HUES6 (cell line): Measurements from ENCODE around the gene STK16.

Experiments used
- H3K27ac ChIP-seq: 2 replicates; pipeline ENCODE4 v1.7.0; 2013; ENCODE audit warnings: low read depth, mild to moderate bottlenecking, low read length, inconsistent platforms
- H3K27me3 ChIP-seq: 2 replicates; pipeline ENCODE4 v1.6.1; 2013; ENCODE audit warnings: low read length; ENCODE audit not compliant: control insufficient read depth, insufficient read depth
- H3K36me3 ChIP-seq: 2 replicates; pipeline ENCODE4 v1.6.1; 2013; ENCODE audit warnings: low read length; ENCODE audit not compliant: control insufficient read depth, insufficient read depth
- H3K4me1 ChIP-seq: 2 replicates; pipeline ENCODE4 v1.6.1; 2013; ENCODE audit warnings: low read length; ENCODE audit not compliant: control insufficient read depth, insufficient read depth
- H3K4me3 ChIP-seq: 2 replicates; pipeline ENCODE4 v1.5.1; 2013; ENCODE audit warnings: low read depth, low read length
- H3K9ac ChIP-seq: one replicate; pipeline ENCODE4 v1.6.1; 2013; ENCODE audit warnings: mild to moderate bottlenecking, low read length
- H3K9me3 ChIP-seq: 2 replicates; pipeline ENCODE4 v1.6.1; 2013; ENCODE audit warnings: low read depth, low read length; ENCODE audit not compliant: control insufficient read depth, insufficient read depth

STK16 gene

DNA sequence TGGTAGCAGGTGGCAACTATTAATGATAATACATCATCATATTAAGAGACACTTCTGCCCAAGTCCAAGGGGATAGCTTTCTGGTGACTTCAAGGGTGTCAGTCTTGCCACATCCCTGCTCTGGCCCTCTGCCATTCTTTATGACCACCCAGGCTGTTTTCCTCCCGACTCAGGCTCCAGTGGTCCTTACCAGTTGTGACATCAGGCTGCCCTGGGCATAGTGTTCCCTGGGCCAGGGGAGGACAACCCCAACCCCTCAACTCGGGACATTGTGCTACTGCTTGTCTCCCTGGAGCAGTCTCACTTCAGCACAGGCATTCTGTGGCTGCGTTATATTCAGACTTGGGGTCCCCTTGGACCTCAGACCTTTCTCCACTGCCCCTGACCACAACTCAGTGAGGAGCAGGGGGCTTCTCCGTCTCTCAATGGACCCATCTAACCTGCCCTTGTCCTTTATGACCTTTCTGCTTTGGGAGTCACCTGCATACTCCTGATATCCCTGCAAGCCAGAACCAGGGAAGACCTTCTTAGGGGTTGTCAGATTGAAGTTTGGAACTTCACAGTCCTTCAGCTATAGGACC lies 46.7 kb downstream of the STK16 start:
- H3K9ac ChIP-seq: no peak overlapping the region
- H3K36me3 ChIP-seq: no peaks in the 10 kb centered on the region
- no peaks in the 10 kb centered on the region for H3K9me3 ChIP-seq
- H3K27me3 ChIP-seq: peaks cover 20% of the 10 kb centered on the region
- H3K27ac ChIP-seq: no peak overlapping the region
- no peak overlapping the region for H3K4me3 ChIP-seq
- H3K4me1 ChIP-seq: peaks cover 5% of the 10 kb centered on the region; the same call in 1 of the 2 replicates

DNA sequence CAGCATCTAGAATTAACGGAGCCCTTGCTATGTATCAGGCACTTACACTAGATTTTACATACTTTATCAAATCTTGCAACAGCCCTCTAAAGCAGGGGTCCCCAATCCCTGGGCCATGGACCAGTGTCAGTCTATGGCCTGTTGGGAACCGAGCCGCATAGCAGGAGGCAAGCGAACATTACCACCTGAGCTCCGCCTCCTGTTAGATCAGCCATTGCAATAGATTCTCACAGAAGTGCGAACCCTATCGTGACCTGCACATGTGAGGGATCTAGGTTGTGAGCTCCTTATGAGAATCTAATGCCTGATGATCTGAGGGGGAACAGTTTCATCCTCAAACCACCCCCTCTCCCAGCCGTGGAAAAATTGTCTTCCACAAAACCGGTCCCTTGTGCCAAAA lies 47.3 kb downstream of the STK16 start:
- Histone ChIP-seq H3K27ac (no peak overlapping the region), H3K4me1 (peaks cover 5% of the 10 kb centered on the region; the same call in 1 of the 2 replicates), H3K4me3 (no peak overlapping the region), H3K36me3 (no peaks in the 10 kb centered on the region), H3K9ac (no peak overlapping the region), H3K9me3 (no peaks in the 10 kb centered on the region), H3K27me3 (peaks cover 20% of the 10 kb centered on the region)

DNA sequence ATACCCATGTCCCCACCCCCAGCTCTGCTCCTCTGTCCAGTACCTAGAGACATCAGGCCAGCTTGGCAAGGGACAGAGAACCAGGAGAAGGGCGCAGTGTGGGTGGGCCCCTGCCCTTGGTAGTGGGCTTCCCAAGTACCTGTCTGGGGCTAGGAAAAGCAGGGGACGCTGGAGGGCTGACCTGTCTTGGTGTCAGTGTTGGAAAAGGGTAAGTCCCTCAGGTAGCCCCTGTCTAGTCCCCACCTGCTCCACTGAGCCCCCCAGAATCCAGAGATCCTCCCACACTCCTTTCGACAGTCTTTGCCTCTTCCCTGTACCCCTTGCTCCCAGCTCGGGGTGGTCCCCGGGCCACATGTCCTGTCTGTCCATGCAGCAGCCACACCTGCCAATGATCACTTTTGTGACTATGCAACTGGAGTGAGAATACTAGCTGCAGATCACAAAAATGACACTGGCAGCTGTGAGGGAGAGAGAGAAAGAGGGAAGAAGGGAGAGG lies 48.5 kb downstream of the STK16 start:
- H3K27ac ChIP-seq: no peak overlapping the region
- peaks cover 20% of the 10 kb centered on the region for H3K27me3 ChIP-seq
- H3K36me3 ChIP-seq: no peaks in the 10 kb centered on the region
- no peak overlapping the region for H3K9ac ChIP-seq
- H3K4me1 ChIP-seq: peaks cover 5% of the 10 kb centered on the region
- H3K9me3 ChIP-seq: no peaks in the 10 kb centered on the region
- H3K4me3 ChIP-seq: peak overlapping the region; percentile 84

DNA sequence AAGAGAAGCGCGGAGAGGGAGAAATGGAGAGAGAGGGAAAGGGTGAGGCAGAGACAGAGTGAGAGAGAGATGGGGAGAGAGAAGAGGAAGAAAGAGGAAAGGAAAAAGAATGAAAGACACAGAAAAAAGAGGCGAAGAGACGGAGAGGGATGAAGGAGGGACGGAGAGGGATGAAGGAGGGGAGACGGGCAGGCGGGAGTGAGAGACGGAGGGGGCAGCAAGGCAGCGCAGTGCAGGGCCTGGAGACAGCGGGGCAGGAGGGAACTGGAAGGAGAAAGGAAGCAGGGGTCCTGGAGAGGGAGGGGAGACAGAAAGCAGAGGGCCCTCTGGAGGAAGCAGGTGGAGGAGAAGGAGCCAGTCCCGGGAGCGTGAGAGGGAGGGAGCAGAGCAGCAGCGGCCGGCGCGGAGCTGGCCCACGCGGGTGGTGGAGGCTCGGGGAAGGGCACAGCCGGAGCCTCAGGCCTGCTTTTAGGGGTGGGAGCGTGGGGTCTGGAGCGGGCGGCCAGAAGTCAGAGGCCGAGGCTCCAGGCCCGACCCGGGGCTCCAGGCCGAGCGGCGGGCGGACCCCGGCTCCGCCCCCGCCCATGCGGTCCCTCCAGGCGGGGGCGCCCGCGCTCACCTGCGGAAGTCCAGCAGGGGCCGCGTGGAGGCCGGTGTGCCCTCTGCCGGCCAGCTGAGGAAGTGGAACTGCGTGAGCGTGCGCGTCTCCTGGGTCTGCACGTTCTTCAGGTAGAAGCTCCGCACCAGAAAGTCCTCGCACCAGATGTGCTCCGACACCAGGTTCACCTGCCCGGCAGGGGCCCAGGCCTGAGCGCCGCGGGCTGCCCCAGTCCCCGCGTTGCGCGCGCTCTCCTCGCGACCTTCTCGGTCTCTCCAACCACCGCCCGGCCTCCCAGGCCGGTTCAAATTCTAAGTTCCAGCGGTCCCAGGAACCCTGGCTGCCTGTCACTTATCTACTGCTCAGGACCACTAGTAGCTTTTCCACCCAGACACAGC lies 49.4 kb downstream of the STK16 start:
- no peaks in the 10 kb centered on the region for H3K9me3 ChIP-seq
- H3K4me3 ChIP-seq: peak overlapping the region; percentile 84
- H3K9ac ChIP-seq: peak overlapping the region; percentile 84
- no peak overlapping the region for H3K27ac ChIP-seq
- H3K27me3 ChIP-seq: peaks cover 29% of the 10 kb centered on the region
- peaks cover 8% of the 10 kb centered on the region for H3K4me1 ChIP-seq
- H3K36me3 ChIP-seq: no peaks in the 10 kb centered on the region

DNA sequence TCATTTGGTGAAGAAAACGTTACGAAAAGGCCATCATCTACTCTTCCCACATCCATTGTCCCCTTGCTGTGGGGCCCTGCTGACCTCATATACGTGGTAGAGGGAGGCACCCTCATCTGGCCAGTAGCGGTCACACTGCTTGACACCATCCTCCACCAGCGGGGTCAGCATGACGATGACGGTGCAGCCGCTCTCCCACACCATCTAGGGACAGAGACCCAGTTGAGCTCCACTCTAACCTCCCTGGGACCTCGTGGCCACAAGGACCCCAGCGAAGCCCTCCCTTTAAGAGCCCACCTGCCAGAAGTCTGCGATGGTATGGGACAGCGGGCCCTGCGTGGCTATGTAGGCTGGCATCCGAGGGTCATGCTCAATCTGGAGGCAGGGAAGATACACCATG lies 50.9 kb downstream of the STK16 start:
- Histone ChIP-seq H3K9ac (no peak overlapping the region), H3K36me3 (no peaks in the 10 kb centered on the region), H3K4me3 (no peak overlapping the region), H3K9me3 (no peaks in the 10 kb centered on the region), H3K4me1 (peaks cover 8% of the 10 kb centered on the region), H3K27me3 (peaks cover 44% of the 10 kb centered on the region), H3K27ac (no peak overlapping the region)

DNA sequence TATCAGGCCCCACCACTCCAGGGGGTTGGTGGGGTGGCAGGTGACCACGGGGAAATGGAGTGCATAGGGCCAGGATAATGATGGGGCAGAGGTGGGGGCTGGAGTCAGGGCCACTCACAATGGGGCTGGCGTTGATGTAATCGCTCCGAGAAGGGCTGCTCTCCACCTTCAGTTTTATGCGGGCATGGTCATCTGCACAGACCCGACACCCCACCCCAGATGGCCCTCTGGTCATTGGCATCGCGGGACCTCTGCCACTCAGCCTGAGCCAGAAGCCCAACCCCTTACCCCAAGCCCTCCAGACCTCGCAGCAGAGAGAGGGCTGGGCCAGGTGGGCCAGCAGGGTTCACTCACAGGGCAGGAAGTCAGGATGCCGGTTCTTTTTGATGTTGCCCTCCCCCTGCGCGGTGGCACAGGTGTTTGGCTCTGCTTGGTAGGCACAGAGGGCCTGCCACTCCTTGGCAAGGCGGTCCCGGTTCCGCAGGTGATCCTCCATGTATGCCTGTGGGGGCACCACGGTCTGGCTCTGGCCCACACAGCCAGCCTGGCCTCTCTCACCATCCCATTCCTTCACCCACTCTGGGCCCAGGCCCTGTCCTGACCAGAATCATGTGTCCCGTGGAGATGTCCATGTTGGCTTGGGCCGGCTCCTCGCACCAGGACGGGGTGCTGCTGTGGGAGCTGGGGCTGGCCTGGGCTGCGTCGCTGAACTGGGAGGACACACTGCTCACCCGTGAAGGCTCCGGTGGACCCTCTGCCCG lies 51.5 kb downstream of the STK16 start:
- Histone ChIP-seq H3K27ac (no peak overlapping the region), H3K4me3 (no peak overlapping the region), H3K27me3 (peaks cover 50% of the 10 kb centered on the region), H3K9ac (no peak overlapping the region), H3K4me1 (peaks cover 8% of the 10 kb centered on the region), H3K36me3 (no peaks in the 10 kb centered on the region), H3K9me3 (no peaks in the 10 kb centered on the region)

DNA sequence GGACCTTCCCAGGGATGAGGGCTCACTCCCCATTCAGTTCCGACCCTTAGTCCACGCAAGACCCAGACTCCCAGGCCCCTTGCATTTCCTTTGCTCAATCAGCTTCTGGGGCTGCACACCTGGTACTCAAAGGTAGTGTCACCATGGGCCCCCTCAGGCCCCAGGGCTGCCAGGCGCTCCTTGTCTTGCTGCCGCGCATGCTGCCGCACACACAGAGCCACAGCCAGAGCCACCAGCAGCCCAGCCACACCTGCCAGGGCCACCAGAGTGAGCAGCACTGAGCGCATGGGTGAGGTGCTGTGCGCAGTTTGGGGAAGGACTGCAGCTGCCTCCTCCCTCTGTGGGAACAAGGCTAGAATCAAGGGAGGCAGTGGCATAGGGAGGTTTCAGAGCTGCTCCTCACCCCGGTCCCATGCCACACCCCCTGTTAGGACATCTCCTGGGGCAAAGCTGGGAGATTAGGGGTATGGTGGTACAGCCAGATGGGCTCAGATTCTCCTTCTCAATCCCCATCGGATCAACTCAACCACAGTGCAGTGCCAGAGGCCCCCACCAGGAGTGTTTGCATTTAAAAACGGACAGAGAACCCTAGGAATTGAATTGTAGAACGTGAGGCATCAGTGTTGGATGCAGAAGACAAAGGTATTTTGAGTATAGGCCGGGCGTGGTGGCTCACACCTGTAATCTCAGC lies 52.6 kb downstream of the STK16 start:
- H3K36me3 ChIP-seq: no peaks in the 10 kb centered on the region
- no peak overlapping the region for H3K27ac ChIP-seq

DNA sequence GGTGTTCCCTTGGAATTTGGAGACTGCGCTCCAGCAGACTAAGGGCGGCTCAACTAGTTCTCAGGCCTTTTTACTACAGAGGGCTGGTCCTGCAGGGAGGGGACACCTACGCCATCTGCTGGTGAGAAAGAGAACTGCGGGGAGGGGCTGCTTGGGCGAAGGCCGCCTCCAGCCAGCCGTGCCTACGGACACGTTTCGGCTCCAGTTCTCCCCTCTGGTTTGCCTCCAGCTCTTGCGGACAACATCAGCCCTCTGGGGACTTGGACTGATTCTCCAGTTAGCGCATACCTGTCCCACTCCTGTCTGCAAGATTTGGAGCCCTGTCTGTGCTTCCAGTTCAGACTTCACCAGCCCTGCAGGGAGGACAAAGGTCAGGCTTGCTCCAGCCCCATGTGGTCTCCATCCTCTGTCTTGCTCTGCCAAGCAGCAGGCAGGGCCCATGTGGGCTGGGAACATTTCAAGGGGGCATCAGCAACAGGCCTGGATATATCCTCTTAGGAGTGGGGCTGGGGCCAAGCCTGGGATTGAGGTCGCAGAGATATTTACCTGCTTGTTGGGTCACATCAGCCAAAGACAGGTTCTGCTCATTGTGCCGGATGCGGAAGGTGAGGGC lies 53.6 kb downstream of the STK16 start:
- Histone ChIP-seq H3K4me3 (no peak overlapping the region), H3K36me3 (no peaks in the 10 kb centered on the region), H3K4me1 (peaks cover 8% of the 10 kb centered on the region), H3K27me3 (peaks cover 67% of the 10 kb centered on the region), H3K27ac (no peak overlapping the region), H3K9ac (no peak overlapping the region), H3K9me3 (no peaks in the 10 kb centered on the region)

More for the DNA sequence above, 52.6 kb downstream of the STK16 start:
- Histone ChIP-seq H3K4me3 (no peak overlapping the region), H3K9ac (no peak overlapping the region), H3K9me3 (no peaks in the 10 kb centered on the region), H3K27me3 (peaks cover 61% of the 10 kb centered on the region), H3K4me1 (peaks cover 8% of the 10 kb centered on the region)

DNA sequence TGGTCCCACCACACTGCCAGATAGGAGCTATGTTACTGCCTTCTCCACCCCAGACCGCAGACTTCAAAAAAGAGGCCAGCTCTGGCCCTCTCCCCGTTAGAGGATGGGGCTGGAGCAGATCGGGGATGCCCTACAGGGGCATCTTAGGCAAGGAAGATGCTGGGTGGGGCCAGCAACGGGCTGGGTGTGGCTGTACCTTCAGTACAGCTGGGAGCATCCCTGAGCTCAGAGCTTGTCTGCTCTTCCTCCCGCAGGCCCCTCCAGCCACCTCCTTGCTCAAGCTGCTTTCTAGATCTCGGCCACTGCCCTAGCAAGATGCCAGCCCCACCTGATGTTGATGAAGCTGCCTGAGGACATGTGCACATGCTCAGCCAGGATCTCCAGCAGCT lies 54.1 kb downstream of the STK16 start:
- H3K27me3 ChIP-seq: peaks cover 63% of the 10 kb centered on the region
- H3K36me3 ChIP-seq: no peaks in the 10 kb centered on the region
- H3K9me3 ChIP-seq: no peaks in the 10 kb centered on the region
- H3K4me1 ChIP-seq: peaks cover 3% of the 10 kb centered on the region; the same call in 1 of the 2 replicates
- no peak overlapping the region for H3K4me3 ChIP-seq
- no peak overlapping the region for H3K27ac ChIP-seq
- no peak overlapping the region for H3K9ac ChIP-seq
